Measurements from ENCODE around the gene B3GALT5.

The B3GALT5 gene

DNA sequence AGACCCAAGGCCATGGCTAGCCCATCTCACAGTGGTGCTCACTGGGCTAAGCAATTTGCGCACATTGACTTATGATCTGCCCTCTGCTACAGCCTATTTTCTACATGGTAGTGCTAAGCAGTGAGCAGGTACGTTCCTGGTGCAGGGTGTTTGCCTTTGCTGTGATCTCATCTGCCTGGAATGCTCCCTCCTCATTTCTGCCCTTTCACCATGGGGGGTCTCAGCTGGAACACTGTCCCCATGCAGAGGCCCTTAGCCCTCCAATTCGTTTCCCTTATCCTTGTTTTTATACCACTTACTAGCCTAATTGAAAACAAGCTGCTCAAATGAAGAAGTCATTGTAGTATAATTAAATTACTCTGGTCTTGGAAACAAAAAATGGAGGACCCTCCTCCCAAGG is 2.0 kb upstream of the B3GALT5 start:
- DNase-seq, result no peak

DNA sequence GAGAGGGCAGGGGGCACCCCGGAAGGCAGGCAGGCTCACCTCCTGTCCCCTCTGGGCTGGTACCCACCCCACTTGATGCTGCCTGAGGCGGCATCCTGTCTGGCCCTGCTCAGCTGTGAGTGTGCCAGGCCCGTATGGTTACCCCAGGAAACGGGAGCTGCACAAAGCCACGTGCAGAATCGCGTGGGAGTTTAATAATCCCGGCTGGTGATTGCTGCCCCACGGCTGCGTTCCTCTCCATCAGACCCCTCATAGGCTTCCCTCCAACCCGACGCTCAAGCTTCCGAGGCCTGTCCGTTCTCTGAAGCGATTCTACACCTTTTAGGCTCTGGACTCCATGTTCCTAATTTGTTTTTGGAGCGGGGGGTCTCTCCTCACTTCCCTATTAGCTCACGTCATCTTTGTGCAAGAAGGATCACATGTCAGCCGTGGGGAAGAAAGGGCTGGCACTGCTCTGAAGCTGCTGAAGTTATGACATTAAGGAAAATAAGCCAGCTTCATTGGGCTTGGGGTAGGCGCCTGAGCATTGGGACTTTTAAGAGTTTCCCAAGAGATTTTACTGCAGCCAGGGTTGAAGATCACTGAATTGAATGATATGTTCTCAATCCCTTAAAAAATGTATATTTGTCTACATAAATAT is 1.1 kb upstream of the B3GALT5 start:
- no peak for DNase-seq

DNA sequence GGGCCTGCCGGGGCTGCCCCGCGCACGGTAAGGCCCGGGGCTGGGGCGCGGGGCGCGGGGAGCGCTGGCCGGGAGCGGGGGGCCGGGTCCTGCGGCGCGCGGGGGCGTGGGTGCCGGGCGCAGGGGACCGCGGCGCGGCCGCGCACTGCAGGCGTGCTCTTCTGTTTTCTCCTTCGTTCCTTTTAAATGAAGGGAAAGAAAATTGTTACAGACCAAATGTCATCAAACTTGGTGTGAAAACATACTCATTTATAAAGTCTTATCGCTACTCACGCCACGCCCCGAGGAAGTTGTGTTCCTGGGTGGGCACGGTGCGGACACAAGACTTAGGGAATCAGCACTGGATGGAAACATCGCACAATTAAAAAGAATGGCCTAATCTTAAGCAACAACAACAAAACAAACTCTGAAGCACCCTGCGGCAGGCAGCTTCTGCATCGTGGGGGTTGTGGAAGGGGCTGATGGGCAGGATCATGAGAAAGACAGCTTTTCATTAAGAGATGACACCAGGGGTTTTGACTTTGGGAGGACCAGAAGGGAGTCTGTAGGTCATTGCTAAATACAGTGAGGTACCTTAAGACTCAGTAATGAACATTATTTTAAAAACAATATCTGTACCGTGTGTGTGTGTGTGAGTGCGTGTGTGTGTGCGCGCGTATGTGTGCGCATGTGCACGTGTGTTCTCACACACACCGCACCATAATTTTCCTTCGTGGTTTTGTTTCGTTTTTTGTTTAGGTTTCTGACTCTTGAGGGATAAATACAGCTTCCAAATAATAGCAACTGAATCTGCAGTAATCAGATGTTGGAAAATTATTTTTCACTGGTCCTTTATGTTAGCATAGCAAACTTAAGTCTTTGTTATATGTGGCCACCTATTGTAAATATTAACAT is 548 bp downstream of the B3GALT5 start:
- DNase-seq, result no peak

- no peak for DNase-seq
Observed at GRCh38 chr21:39616211-39616772, 3.6 kb downstream of the B3GALT5 start.

- DNase-seq, result no peak
Observed at GRCh38 chr21:39620856-39621255, 8.1 kb downstream of the B3GALT5 start.

- DNase-seq, result no peak
Observed at GRCh38 chr21:39625211-39625895, 12.6 kb downstream of the B3GALT5 start.

DNA sequence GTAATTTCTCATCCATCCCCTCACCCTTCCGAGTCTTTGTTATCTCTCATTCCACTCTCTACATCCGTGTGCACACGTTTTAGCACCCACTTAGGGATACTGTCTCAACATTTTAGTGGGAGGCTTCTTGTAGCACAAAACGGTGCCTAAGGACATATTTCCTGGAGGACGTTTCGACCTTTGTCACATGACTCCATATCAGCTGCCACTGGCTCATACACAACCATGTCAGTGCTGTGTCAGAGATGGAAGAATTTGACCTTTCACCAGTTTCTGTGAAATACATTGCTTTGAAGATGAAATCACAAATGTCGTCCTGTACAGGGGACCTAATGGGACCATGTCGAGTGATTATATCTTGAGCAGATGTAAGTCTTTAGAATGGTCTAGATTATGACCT is 15.6 kb downstream of the B3GALT5 start:
- DNase-seq, result no peak

DNA sequence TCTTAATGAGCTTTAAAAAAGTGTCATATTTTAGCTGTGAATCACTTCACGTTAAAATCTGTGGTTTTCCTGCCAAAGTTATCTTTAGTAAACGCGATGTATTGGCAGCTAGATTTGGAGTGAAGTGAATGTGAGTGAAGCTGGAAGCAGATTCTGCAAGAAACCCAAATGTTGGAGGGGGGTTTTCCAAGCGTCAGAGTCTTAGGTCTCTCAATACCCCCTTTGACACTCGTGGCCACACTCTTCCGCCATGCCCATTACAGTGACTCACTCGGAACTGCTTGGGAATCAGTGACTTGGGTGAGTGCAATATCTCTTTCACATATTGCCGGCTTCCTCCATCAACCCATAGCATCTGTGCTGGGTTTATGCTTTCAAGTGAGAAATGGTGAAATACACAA is 17.5 kb downstream of the B3GALT5 start:
- no peak for DNase-seq

- DNase-seq, result no peak
Observed at GRCh38 chr21:39630827-39631226, 18.1 kb downstream of the B3GALT5 start.

- DNase-seq, result no peak
Observed at GRCh38 chr21:39631842-39632562, 19.3 kb downstream of the B3GALT5 start.

DNA sequence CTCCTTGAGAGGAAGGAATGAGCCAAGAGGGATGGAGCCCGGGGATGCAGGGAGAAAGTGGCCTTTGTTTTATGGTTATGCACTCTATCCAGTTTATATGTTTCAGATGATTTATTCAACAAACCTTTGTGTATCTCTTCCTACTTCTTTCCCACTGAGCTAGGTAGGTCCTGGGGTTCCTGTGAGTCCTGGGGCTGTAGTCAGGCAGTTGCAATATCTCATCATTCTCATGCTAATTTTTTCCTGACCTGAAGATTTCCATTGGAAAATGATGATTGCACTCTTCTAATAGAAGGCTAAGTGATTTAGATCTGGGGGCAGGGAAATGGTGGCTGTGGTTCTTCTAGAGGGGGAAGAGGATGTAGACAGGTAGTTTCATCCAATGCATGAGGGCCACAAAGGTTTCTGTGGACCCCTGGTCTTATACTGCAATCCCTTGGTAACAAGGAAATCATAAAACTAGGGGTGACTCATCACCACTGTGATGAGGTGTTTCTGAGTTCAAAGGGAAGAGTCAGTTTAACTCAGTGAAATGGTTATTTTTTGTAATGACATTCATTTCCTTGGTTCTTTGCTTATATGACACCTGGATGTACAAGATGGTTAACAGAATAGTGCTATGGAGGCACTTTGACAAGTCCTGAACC is 20.2 kb downstream of the B3GALT5 start:
- no peak for DNase-seq

- DNase-seq, result no peak
Observed at GRCh38 chr21:39633770-39634181, 21.0 kb downstream of the B3GALT5 start.

DNA sequence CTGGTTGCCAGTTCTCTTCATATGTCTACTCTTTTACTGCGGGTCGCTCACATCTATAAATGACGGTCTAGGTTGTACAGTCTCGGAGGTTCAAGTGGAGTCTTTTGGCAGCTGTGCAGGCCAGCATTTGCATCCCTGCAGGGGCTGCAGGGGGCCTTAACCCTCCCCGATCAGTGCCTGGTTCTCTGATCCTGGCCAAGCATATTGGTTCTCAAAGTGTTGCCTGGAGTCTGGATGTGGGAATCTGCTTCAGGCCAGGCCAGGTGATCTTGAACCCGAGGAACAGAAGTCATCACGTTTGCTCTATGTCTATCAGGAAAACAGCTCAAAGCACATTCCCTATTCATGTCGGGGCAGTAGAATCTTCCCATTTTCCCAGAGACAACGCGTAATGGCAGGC is 21.8 kb downstream of the B3GALT5 start:
- DNase-seq, result no peak

DNA sequence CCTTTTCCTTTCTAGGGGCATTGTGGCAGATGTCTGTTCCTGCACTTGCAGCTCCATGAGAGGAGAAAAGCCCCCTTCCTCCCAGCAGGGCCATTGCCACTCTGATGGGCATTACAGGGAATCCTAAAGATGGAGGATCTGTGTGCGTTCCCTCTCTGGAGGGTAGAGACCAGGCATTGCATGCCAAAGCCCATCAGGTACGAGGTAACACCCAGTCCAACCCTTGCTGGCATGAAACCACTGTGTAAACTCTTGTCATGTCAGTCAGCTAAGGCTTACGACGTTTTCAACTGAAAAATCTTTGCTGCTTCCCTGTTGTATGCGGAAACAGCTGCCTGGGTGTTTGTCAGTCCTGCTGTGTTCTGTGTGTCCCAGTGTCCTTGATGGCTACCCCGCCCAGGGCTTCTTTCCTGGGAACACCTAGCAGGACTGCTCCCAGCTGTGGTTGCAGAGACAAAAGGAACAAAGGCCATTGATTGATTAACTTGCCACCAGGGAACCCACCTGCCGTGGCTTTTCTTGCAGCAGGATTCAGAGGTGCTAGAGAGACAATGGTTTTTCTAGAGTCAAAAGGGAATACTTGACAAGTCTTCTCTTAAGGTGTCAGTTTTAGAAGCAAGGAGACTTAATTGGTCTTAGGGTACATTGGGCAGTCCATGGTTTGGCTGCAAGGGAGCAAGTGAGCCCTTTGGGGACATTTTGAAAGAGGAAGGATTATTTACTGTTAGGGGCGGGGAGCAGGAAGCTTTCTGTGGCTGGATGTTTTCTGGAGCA is 24.6 kb downstream of the B3GALT5 start:
- no peak for DNase-seq

DNA sequence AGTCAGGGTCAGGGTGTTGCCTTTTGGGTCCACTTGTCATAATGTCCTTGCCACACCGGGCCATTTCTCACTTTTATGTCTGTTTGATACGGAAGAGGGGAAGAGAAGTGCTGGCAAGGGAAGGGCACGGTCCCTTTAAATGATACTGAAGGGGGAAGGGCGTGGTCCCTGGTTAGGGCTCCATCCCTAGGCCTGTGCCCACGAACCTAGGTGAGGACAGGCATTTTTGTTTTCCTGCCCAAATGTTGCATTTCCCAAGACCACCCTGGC is 25.2 kb downstream of the B3GALT5 start:
- DNase-seq, result no peak

DNA sequence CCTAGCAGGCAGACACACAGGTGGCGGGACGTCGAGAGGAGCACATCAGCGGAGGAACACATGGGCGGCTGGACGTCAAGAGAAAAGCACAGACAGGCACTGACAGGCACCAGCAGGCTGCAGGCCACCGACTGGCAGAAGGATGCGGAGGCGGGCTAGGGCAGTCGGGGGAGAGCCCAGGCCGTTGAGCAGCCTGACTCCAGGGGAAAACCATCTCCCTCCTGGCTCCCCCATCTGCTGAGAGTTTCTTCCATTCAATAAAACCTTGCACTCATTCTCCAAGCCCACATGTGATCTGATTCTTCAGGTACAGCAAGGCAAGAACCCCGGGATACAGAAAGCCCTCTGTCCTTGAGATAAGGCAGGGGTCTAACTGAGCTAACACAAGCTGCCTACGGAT is 25.5 kb downstream of the B3GALT5 start:
- no peak for DNase-seq

DNA sequence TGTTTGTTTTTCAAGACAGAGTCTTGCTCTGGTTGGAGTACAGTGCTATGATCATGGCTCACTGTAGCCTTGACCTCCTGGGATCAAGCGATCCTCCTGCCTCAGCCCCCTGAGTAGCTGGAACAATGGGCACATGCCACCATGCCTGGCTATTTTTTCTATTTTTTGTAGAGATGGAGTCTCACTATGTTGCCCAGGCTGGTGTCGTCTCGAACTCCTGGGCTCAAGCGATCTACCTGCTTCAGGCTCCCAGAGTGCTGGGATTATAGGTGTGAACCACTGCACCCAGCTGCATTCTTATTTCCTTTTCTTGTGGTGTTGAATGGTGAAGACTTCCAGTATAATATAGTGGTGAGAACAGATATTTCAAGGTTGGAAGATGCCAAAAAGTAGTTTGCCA is 28.0 kb downstream of the B3GALT5 start:
- no peak for DNase-seq

GRCh38 chr21:39641827-39642450 is 29.2 kb downstream of the B3GALT5 start:
- DNase-seq, result no peak

GRCh38 chr21:39644062-39644560 is 31.4 kb downstream of the B3GALT5 start:
- DNase-seq, result no peak

DNA sequence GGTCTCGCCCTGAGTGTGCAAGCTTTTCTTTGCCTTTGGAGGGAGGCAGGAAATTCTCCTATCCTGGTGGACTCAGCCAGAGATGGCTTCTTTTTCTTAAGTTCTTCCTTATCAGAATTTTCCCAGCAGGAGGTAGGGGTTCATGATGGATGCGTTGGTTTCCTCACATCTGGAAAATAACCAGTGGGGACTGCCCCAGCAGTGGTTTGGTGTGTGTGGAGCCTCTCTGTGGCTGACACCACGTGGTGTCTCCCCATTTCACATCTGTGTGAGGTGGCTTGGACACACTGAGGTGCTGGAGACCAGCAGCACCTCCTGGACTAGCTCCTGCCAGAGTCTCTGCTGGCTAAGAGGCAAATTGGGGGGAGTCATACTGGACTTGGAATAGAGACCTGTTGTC is 32.6 kb downstream of the B3GALT5 start:
- no peak for DNase-seq

DNA sequence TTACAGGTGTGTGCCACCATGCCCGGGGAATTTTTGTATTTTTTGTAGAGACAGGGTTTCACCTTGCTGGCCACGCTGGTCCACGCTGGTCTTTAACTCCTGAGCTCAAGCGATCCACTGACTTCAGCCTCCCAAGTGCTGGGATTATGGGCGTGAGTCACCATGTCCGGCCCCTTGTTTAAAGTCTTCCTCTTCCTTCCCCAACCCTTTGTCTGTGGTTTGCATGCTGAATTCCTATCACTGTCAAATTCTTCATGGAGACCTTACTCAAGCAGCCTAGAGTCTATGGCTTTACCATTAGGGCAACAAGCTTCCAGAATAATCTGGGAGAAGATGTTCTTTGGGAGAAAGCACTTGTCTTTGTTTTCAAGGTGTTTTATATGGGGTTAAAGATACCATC is 34.7 kb downstream of the B3GALT5 start:
- no peak for DNase-seq

Measured in activated effector memory CD4-positive, alpha-beta T cell treated with anti-CD3 and anti-CD28 coated beads, Interleukin-2, amount 50 U/mL, for 16 hours (primary cell).